C4-2B (cell line): ENCODE measurements around the gene MYRFL.
A peak's percentile ranks its signal among the peaks of the same experiment; 100 is the strongest.

ENCODE experiments used
- ZFX ChIP-seq: fragments of 450-650 bp; IDR thresholded peaks from 2 replicates; pipeline ENCODE4 v1.6.1; 2017
- TF ChIP-seq, protein P1 (sequence below): fragments of 450-650 bp; conservative IDR thresholded peaks from 2 replicates; pipeline ENCODE4 v1.5.1; 2017; ENCODE audit warnings: mild to moderate bottlenecking

DNA sequence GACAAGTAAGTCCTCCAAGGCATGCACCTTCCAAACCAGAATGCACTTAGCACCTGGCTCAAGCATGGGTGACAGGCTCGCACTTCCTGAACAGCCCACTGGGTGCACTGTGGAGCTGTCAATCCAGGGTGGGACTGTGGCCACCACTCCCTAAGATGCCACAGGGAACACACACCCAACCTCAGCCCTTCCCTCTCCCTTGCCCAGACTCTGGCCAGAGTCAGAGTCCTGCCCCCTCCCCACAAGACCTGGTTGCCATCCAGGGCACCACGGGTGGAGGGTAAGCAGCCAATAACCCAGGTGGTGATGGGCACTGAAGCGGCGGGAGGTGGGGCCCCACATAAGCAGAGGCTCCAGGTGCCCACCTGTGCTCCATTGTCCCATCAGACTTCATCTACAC is 160.6 kb downstream of the MYRFL start:
- TF ChIP-seq, protein P1, sequence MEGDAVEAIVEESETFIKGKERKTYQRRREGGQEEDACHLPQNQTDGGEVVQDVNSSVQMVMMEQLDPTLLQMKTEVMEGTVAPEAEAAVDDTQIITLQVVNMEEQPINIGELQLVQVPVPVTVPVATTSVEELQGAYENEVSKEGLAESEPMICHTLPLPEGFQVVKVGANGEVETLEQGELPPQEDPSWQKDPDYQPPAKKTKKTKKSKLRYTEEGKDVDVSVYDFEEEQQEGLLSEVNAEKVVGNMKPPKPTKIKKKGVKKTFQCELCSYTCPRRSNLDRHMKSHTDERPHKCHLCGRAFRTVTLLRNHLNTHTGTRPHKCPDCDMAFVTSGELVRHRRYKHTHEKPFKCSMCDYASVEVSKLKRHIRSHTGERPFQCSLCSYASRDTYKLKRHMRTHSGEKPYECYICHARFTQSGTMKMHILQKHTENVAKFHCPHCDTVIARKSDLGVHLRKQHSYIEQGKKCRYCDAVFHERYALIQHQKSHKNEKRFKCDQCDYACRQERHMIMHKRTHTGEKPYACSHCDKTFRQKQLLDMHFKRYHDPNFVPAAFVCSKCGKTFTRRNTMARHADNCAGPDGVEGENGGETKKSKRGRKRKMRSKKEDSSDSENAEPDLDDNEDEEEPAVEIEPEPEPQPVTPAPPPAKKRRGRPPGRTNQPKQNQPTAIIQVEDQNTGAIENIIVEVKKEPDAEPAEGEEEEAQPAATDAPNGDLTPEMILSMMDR: peak; percentile 66
- TF ChIP-seq ZFX: no peak
